Thoracic aorta (tissue), 2 donors: ENCODE measurements around the gene COLEC12. TPM values are rescaled to one million over a fixed set of nuclear protein-coding genes. Genes with fewer than 3 reads are reported as not detected.

Experiments used
- ATAC-seq: fragments of 150-250 bp; one replicate; pipeline ENCODE4 v1.8.0; 2017; ENCODE audit warnings: low read depth; ENCODE audit not compliant: insufficient number of reproducible peaks, low FRiP score
- DNase-seq: peaks from one replicate; pipeline ENCODE4 v3.0.0-alpha.2; 2020; ENCODE audit warnings: low spot score
- H3K27ac ChIP-seq, 2 donors: fragments of 200-600 bp; sonication (generic); 1 replicate in 1 of 2; 2 replicates in 1 of 2; pipeline ENCODE4 v1.5.1; 2016; ENCODE audit warnings: mild to moderate bottlenecking in 2 of 2, moderate library complexity in 2 of 2
- H3K27me3 ChIP-seq: fragments of 200-600 bp; sonication (generic); replicated peaks from 2 replicates; pipeline ENCODE4 v1.6.0; 2016; ENCODE audit warnings: mild to moderate bottlenecking; ENCODE audit not compliant: insufficient read depth
- H3K36me3 ChIP-seq: fragments of 200-600 bp; sonication (generic); one replicate; pipeline ENCODE4 v1.5.1; 2016
- H3K4me1 ChIP-seq, 2 donors: fragments of 200-600 bp; sonication (generic); 1 replicate in 1 of 2; 2 replicates in 1 of 2; pipeline versions ENCODE4 v1.5.1 to v1.6.0; 2016; ENCODE audit warnings: low read depth in 2 of 2, mild to moderate bottlenecking in 1 of 2; ENCODE audit not compliant: control insufficient read depth in 1 of 2
- H3K4me3 ChIP-seq: fragments of 200-600 bp; sonication (generic); 2 replicates; pipeline ENCODE4 v1.5.1; 2016; ENCODE audit warnings: mild to moderate bottlenecking
- H3K9me3 ChIP-seq: fragments of 200-600 bp; sonication (generic); 2 replicates; pipeline ENCODE4 v1.5.1; 2016
- CTCF ChIP-seq: fragments of 200-600 bp; sonication (generic); IDR thresholded peaks from one replicate; pipeline ENCODE4 v1.5.1; 2019; ENCODE audit warnings: antibody characterized with exemption
- total RNA-seq, 2 donors: library from RNA; depleted of rRNA; stranded (reverse); fragments of >200 nt; gene quantifications; one replicate each; pipeline versions ENCODE4 v1.1.0 to v1.2.3, GENCODE V29; 2016

Gene COLEC12
- total RNA-seq, 2 donors from 2014 or later: 19.3 to 21.3 TPM

DNA sequence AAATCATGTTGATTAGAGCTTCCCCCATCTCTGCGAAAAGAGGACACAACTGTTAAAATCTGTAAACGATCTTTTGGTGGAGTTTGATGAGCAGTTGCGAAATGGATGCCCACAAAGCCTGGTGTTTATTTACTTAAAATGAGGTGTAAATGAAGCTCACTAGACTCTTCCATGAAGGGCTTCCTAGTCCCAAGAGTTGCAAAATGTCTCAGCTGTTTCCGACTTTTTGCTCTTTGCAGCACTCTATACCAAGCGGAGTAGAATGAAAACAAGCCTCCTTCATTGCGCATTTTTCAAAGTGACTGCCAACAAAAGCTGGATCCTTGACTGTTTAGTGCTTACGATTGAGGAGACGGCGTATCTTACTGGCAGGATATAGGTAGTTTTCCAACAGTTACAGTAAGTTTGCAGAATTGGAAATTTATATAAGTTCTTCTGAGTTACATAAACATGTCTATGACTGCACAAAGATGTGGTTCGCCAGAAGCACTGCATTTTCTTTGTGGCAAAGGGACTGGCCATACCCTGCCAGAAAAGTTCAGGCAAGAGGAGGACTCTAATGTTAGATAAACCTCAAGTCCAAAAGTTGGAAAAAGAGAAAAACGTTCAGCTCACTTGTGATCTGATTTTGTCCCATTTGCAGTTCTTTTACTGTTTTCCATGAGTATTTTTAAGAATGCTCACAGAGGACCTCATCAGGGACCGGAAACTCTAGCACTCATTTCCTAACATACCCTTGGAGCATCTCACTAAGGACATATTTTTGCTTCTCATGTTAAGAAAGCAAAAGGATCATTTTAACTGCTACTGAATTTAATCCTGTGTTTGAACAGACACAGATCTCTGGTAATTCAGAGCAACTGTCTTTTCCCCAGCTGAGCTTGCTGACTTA, 42.7 kb downstream of the COLEC12 start:
- Histone ChIP-seq H3K4me3 (peak overlapping the region; percentile 62), H3K27ac (peak overlapping the region; percentile 52 to 62)

GRCh38 chr18:457140-457519, 43.4 kb downstream of the COLEC12 start:
- H3K27ac ChIP-seq: peak overlapping the region; percentile 52 to 62
- TF ChIP-seq CTCF: no peak
- ATAC-seq (no peak), DNase-seq (no peak)
- peak overlapping the region; percentile 62 for H3K4me3 ChIP-seq
- no peaks in the 10 kb centered on the region for H3K27me3 ChIP-seq
- peaks cover 8 to 33% of the 10 kb centered on the region in 2 donors for H3K4me1 ChIP-seq
- no peaks in the 10 kb centered on the region for H3K36me3 ChIP-seq
- H3K9me3 ChIP-seq: peaks cover 4% of the 10 kb centered on the region

More for the DNA sequence above, 42.7 kb downstream of the COLEC12 start:
- H3K9me3 ChIP-seq: no peaks in the 10 kb centered on the region
- peaks cover 8 to 33% of the 10 kb centered on the region in 2 donors for H3K4me1 ChIP-seq
- H3K36me3 ChIP-seq: no peaks in the 10 kb centered on the region
- ATAC-seq (no peak), DNase-seq (no peak)
- no peaks in the 10 kb centered on the region for H3K27me3 ChIP-seq
- TF ChIP-seq CTCF: no peak

DNA sequence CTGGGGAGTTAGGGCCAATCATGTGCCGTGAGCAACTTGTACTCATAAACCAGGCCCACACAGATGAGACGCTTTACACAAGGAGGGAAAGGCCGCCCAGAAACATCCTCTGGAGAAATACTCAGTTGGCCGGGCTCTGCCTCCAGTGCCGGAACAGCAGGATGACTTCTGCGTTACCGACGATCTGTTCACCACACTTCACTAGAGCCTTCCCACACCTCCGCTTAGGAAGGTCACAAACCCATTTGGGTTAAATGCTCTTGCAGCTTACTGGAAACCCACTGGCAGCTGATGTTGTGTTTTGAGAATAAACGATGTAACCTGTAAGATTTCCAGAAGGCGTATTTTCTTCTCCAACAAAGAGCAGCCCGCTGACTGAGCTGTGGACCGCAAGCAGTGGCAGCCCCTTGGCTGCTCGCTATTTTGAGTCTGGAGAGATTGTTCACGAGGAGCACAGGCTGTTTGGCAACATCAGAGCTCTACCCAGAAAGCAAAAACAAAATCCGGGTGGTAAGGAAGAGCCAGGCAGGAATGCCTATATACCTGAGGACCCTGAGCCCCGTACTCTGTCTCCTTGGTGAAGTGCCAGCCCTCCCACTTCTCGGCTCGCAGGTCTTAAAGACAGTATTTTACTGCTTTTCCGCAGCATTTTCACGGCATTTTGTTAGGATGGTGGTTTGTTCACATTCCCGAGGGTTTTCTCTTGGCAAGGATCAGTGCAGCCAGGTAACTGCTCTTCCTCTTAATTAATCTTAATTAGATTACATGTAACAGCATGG, 44.0 kb downstream of the COLEC12 start:
- Histone ChIP-seq H3K36me3 (no peaks in the 10 kb centered on the region), H3K27me3 (no peaks in the 10 kb centered on the region), H3K27ac (peak overlapping the region; percentile 52 to 62), H3K4me3 (peak overlapping the region; percentile 62), H3K4me1 (peaks cover 8 to 33% of the 10 kb centered on the region in 2 donors), H3K9me3 (peaks cover 7% of the 10 kb centered on the region)
- DNase-seq: no peak
- peak; percentile 52 for ATAC-seq
- no peak for TF ChIP-seq CTCF

DNA sequence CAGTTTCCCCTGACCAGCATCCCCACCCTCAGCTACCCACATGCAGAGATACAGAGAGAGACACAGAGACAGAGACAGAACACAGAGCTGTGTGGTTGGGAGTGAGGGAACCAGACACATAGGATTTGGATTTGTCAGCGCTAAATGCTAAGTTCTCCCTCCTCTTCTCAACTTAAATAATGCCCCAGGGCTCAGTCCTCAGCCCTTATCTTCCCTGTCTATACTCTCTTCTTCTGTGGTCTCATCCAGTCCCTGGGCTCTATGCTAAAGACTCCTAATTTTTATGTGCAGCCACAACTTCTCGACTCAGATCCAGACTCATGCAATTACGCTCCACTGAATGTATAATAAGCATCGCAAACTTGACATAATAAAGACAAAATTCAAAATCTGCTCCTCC, 47.1 kb downstream of the COLEC12 start:
- no peak for DNase-seq
- Histone ChIP-seq H3K27me3 (no peaks in the 10 kb centered on the region), H3K4me1 (peaks cover 8 to 27% of the 10 kb centered on the region in 2 donors), H3K4me3 (no peak overlapping the region), H3K36me3 (no peaks in the 10 kb centered on the region), H3K9me3 (peaks cover 17% of the 10 kb centered on the region), H3K27ac (no peak overlapping the region)
- no peak for TF ChIP-seq CTCF
- no peak for ATAC-seq

DNA sequence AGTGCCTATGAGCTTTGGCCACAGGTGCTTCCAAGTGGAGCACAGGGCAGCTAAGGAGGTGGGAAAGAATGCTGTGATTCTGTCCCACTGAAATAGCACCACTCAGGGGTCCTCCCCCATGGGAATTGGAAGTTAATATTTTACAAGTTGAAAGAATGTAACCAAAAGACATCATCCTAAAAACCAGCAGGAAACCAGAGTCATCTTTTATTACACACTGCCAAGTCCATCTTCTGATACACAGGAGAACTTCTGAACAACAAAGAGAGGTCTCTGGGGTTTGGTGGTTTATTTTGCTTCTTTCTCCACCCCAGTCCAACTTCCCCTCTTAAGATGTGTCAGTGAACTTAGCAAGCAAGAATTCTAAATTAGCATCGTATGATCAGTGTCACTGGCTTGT, 47.7 kb downstream of the COLEC12 start:
- no peak for TF ChIP-seq CTCF
- no peaks in the 10 kb centered on the region for H3K27me3 ChIP-seq
- H3K9me3 ChIP-seq: peaks cover 17% of the 10 kb centered on the region
- peaks cover 8 to 22% of the 10 kb centered on the region in 2 donors for H3K4me1 ChIP-seq
- DNase-seq: no peak
- no peaks in the 10 kb centered on the region for H3K36me3 ChIP-seq
- no peak for ATAC-seq
- H3K27ac ChIP-seq: no peak overlapping the region
- no peak overlapping the region for H3K4me3 ChIP-seq
